Sigmoid colon (tissue), 7 donors: Measurements from ENCODE around the gene DUSP9. TPM values are rescaled to one million over a fixed set of nuclear protein-coding genes. Genes with fewer than 3 reads are reported as not detected.
"Not testable (repeated sequence)": the region's sequence is repeated elsewhere in the genome, so short reads cannot be mapped to it uniquely, and the experiment has no call there.

Experiments used
- DNase-seq: peaks from one replicate; pipeline ENCODE4 v3.0.0-alpha.2; 2019
- H3K27ac ChIP-seq, 4 donors: fragments of 200-600 bp; sonication (generic); one replicate each; pipeline ENCODE4 v1.5.1; 2016 to 2019; ENCODE audit warnings: mild to moderate bottlenecking in 1 of 4
- H3K27me3 ChIP-seq, 3 donors: fragments of 200-600 bp; sonication (generic); one replicate each; pipeline ENCODE4 v1.5.1; 2019; ENCODE audit warnings: mild to moderate bottlenecking in 1 of 3
- H3K36me3 ChIP-seq, 4 donors: fragments of 200-600 bp; sonication (generic); one replicate each; pipeline ENCODE4 v1.5.1; 2016 to 2019
- H3K4me1 ChIP-seq, 4 donors: fragments of 200-600 bp; sonication (generic); one replicate each; pipeline ENCODE4 v1.5.1; 2017 to 2019
- H3K4me3 ChIP-seq, 4 donors: fragments of 200-600 bp; sonication (generic); one replicate each; pipeline ENCODE4 v1.5.1; 2017 to 2019; ENCODE audit warnings: mild to moderate bottlenecking in 2 of 4, moderate library complexity in 1 of 4
- H3K9me3 ChIP-seq, 4 donors: fragments of 200-600 bp in 3 of 4; sonication (generic) in 3 of 4; one replicate each; pipeline versions ENCODE4 v1.5.1 to v1.6.1; 2013 to 2019
- CTCF ChIP-seq, 4 experiments: fragments of 450-650 bp in 3 of 4; fragments of 200-600 bp in 1 of 4; IDR thresholded peaks; one replicate each; pipeline ENCODE4 v1.5.1; 2016 to 2019; ENCODE audit warnings: antibody characterized with exemption in 4 of 4, mild to moderate bottlenecking in 3 of 4, moderate library complexity in 2 of 4
- EP300 ChIP-seq, 4 donors: sonication (generic); formaldehyde crosslinking; IDR thresholded peaks; one replicate each; pipeline ENCODE4 v1.6.1; 2017; ENCODE audit warnings: antibody characterized with exemption in 4 of 4
- POLR2A ChIP-seq, 2 donors: fragments of 450-650 bp; IDR thresholded peaks; one replicate each; pipeline ENCODE4 v1.6.1; 2016; ENCODE audit warnings: antibody characterized with exemption in 2 of 2, mild to moderate bottlenecking in 2 of 2, moderate library complexity in 2 of 2
- POLR2AphosphoS5 ChIP-seq, 4 donors: sonication (generic); formaldehyde crosslinking; IDR thresholded peaks; one replicate each; pipeline ENCODE4 v1.6.1; 2017; ENCODE audit warnings: antibody characterized with exemption in 4 of 4
- WGBS, 2 donors: extraction: QIAGEN DNeasy Blood & Tissue Kit; methylation state at CpG; one replicate each; pipeline ENCODE4 v1.1.7; 2013; 5-methylcytosine and 5-hydroxymethylcytosine counted together
- intact Hi-C: fragments of 100-400 bp; cut with DNase I; formaldehyde crosslinking; loops from one replicate; pipeline ENCODE4 v1.15.1; 2023
- polyA plus RNA-seq, 3 donors: library from polyadenylated mRNA; stranded (reverse); fragments of 200-250 nt; gene quantifications; one replicate each; pipeline ENCODE4 v1.2.3, GENCODE V29; 2013
- small RNA-seq, 3 donors: library from RNA; depleted of rRNA; stranded (forward); fragments of <200 nt; gene quantifications; one replicate each; pipeline ENCODE3, GENCODE V24; 2016
- total RNA-seq, 4 donors: library from RNA; depleted of rRNA; stranded (reverse); fragments of >200 nt; gene quantifications; one replicate each; pipeline ENCODE4 v1.1.0, GENCODE V29; 2016
- donor health status: healthy with polysubstance abuse.
- donor health status: Bipolar disorder and iron deficiency.
- donor health status: healthy.

The DUSP9 gene
- total and polyA plus RNA-seq, 7 donors: 0.06 TPM; not detected in 6

- peaks cover 0 to 10% (median 0%) of the 10 kb centered on the region in 4 donors for H3K36me3 ChIP-seq
- H3K4me3 ChIP-seq: no peak overlapping the region
- H3K27me3 ChIP-seq: no peaks in the 10 kb centered on the region
- H3K4me1 ChIP-seq: peaks cover 0 to 47% (median 21%) of the 10 kb centered on the region in 4 donors
- 83 to 89% methylated on average over 14 to 15 of the region's 16 CpGs for WGBS, 2 donors
- no peak for TF ChIP-seq EP300 (IDR thresholded peaks at IDR 0.05)
- no peak for TF ChIP-seq CTCF (IDR thresholded peaks at IDR 0.05)
- no peak for TF ChIP-seq POLR2AphosphoS5 (IDR thresholded peaks at IDR 0.05)
- TF ChIP-seq POLR2A (IDR thresholded peaks at IDR 0.05): no peak
- no peak for DNase-seq
- H3K9me3 ChIP-seq: no peaks in the 10 kb centered on the region
- intact Hi-C loops: no loop called here
- H3K27ac ChIP-seq: peak overlapping the region in 2 of 4 donors; percentile 76 to 81
Observed at GRCh38 chrX:153697924-153698865, 51.2 kb downstream of the DUSP9 start.

- H3K36me3 ChIP-seq, H3K27me3 ChIP-seq, H3K9me3 ChIP-seq, DNase-seq, H3K4me3 ChIP-seq, intact Hi-C loops: not testable (repeated sequence)
- Histone ChIP-seq H3K27ac (peak overlapping the region in 3 of 4 donors; percentile 76 to 81 (median 78)), H3K4me1 (peaks cover 0 to 48% (median 26%) of the 10 kb centered on the region in 4 donors)
- peak in 1 of 4 donors; percentile 3 for TF ChIP-seq POLR2AphosphoS5 (IDR thresholded peaks at IDR 0.05)
- 26 to 76% methylated on average over 16 of the region's 16 CpGs for WGBS, 2 donors
Observed at GRCh38 chrX:153699210-153699783, 52.3 kb downstream of the DUSP9 start.

GRCh38 chrX:153699784-153700371 is 52.9 kb downstream of the DUSP9 start:
- H3K4me3 ChIP-seq, H3K9me3 ChIP-seq, DNase-seq, H3K27me3 ChIP-seq, H3K36me3 ChIP-seq, intact Hi-C loops: not testable (repeated sequence)
- Histone ChIP-seq H3K4me1 (peaks cover 0 to 52% (median 26%) of the 10 kb centered on the region in 4 donors), H3K27ac (peak overlapping the region; percentile 27 to 81 (median 77))
- 26 to 68% methylated on average over 18 of the region's 18 CpGs for WGBS, 2 donors

GRCh38 chrX:153700376-153700945 is 53.5 kb downstream of the DUSP9 start:
- WGBS, 2 donors: 25 to 63% methylated on average over 15 of the region's 15 CpGs
- TF ChIP-seq POLR2AphosphoS5 (IDR thresholded peaks at IDR 0.05) (peak in 1 of 4 donors; percentile 17), CTCF (IDR thresholded peaks at IDR 0.05) (no peak), EP300 (IDR thresholded peaks at IDR 0.05) (no peak), POLR2A (IDR thresholded peaks at IDR 0.05) (no peak)
- peak overlapping the region; percentile 27 to 81 (median 77) for H3K27ac ChIP-seq
- H3K36me3 ChIP-seq: no peaks in the 10 kb centered on the region
- no peak overlapping the region for H3K4me3 ChIP-seq
- no peak for DNase-seq
- no peaks in the 10 kb centered on the region for H3K27me3 ChIP-seq
- H3K4me1 ChIP-seq: peaks cover 0 to 58% (median 26%) of the 10 kb centered on the region in 4 donors
- intact Hi-C loops: no loop called here
- no peaks in the 10 kb centered on the region for H3K9me3 ChIP-seq

Small RNA genes lying within 50 kb of the gene (small RNA-seq; reads per million reads assigned to genes)
- gene RN7SL687P: 0 reads per million in 3 donors

Other genes starting within 250 kb of the DUSP9 start
- not detected for gene PNMA6E, start 245.9 kb upstream of the DUSP9 start, total RNA-seq
- not detected for gene PNMA6E, start 245.9 kb upstream of the DUSP9 start, polyA plus RNA-seq
- gene ZFP92, start 235.7 kb upstream of the DUSP9 start, total RNA-seq: 1 to 10 TPM in 3 of 4 donors, under 1 TPM in 1; 0.71 to 2.2 (median 2.0) TPM
- under 1 TPM in 1 of 3 donors, not detected in 2; 0.35 TPM for gene ZFP92, start 235.7 kb upstream of the DUSP9 start, polyA plus RNA-seq
- gene TREX2, start 201.1 kb upstream of the DUSP9 start, total RNA-seq: 1 to 10 TPM in 2 of 4 donors, under 1 TPM in 1, not detected in 1; 0.16 to 3.6 (median 2.4) TPM
- under 1 TPM in 1 of 3 donors, not detected in 2; 0.87 TPM for gene TREX2, start 201.1 kb upstream of the DUSP9 start, polyA plus RNA-seq
- gene HAUS7, start 176.6 kb upstream of the DUSP9 start, total RNA-seq: 10 to 100 TPM; 16.8 to 28.2 (median 25.4) TPM
- gene HAUS7, start 176.6 kb upstream of the DUSP9 start, polyA plus RNA-seq: 10 to 100 TPM; 15.0 to 37.8 (median 18.3) TPM
- gene BGN, start 152.2 kb upstream of the DUSP9 start, total RNA-seq: 100 to 1,000 TPM in 1 of 4 donors, 10 to 100 TPM in 1, 1 to 10 TPM in 2; 5.7 to 181 (median 10.1) TPM
- 10 to 100 TPM in 1 of 3 donors, 1 to 10 TPM in 2; 1.8 to 29.9 (median 9.0) TPM for gene BGN, start 152.2 kb upstream of the DUSP9 start, polyA plus RNA-seq
- under 1 TPM; under 0.01 to 0.95 (median 0.26) TPM for gene ATP2B3, start 129.6 kb upstream of the DUSP9 start, total RNA-seq
- gene ATP2B3, start 129.6 kb upstream of the DUSP9 start, polyA plus RNA-seq: under 1 TPM in 1 of 3 donors, not detected in 2; 0.26 TPM
- gene CCNQ, start 48.1 kb upstream of the DUSP9 start, total RNA-seq: 10 to 100 TPM; 31.8 to 49.0 (median 39.9) TPM
- 10 to 100 TPM; 36.7 to 40.8 (median 37.9) TPM for gene CCNQ, start 48.1 kb upstream of the DUSP9 start, polyA plus RNA-seq
- 100 to 1,000 TPM in 1 of 4 donors, 10 to 100 TPM in 3; 33.9 to 135 (median 64.2) TPM for gene PNCK, start 26.6 kb downstream of the DUSP9 start, total RNA-seq
- gene PNCK, start 26.6 kb downstream of the DUSP9 start, polyA plus RNA-seq: 1 to 10 TPM in 1 of 3 donors, not detected in 2; 4.6 TPM
- 10 to 100 TPM; 31.9 to 60.7 (median 35.1) TPM for gene SLC6A8, start 40.7 kb downstream of the DUSP9 start, total RNA-seq
- 100 to 1,000 TPM in 1 of 3 donors, 10 to 100 TPM in 2; 67.9 to 158 (median 70.5) TPM for gene SLC6A8, start 40.7 kb downstream of the DUSP9 start, polyA plus RNA-seq
- 100 to 1,000 TPM in 1 of 4 donors, 10 to 100 TPM in 3; 59.3 to 124 (median 70.4) TPM for gene BCAP31, start 77.2 kb downstream of the DUSP9 start, total RNA-seq
- 100 to 1,000 TPM in 1 of 3 donors, 10 to 100 TPM in 2; 61.3 to 216 (median 70.9) TPM for gene BCAP31, start 77.2 kb downstream of the DUSP9 start, polyA plus RNA-seq
- 10 to 100 TPM; 11.0 to 21.3 (median 18.3) TPM for gene ABCD1, start 77.7 kb downstream of the DUSP9 start, total RNA-seq
- gene ABCD1, start 77.7 kb downstream of the DUSP9 start, polyA plus RNA-seq: 10 to 100 TPM in 1 of 3 donors, 1 to 10 TPM in 2; 1.8 to 12.8 (median 3.2) TPM
- 10 to 100 TPM in 3 of 4 donors, 1 to 10 TPM in 1; 9.2 to 50.1 (median 25.7) TPM for gene PLXNB3, start 117.0 kb downstream of the DUSP9 start, total RNA-seq
- 1 to 10 TPM in 1 of 3 donors, under 1 TPM in 1, not detected in 1; 0.60 to 2.2 TPM for gene PLXNB3, start 117.0 kb downstream of the DUSP9 start, polyA plus RNA-seq
- gene SRPK3, start 133.8 kb downstream of the DUSP9 start, total RNA-seq: 10 to 100 TPM in 1 of 4 donors, 1 to 10 TPM in 3; 2.1 to 13.0 (median 6.9) TPM
- gene SRPK3, start 133.8 kb downstream of the DUSP9 start, polyA plus RNA-seq: under 1 TPM in 1 of 3 donors, not detected in 2; 0.31 TPM
- 10 to 100 TPM; 54.2 to 89.5 (median 62.7) TPM for gene IDH3G, start 147.2 kb downstream of the DUSP9 start, total RNA-seq
- 10 to 100 TPM; 66.7 to 85.3 (median 76.5) TPM for gene IDH3G, start 147.2 kb downstream of the DUSP9 start, polyA plus RNA-seq
- gene SSR4, start 147.5 kb downstream of the DUSP9 start, total RNA-seq: 100 to 1,000 TPM; 143 to 177 (median 156) TPM
- gene SSR4, start 147.5 kb downstream of the DUSP9 start, polyA plus RNA-seq: 100 to 1,000 TPM; 327 to 494 (median 405) TPM
- 10 to 100 TPM in 3 of 4 donors, 1 to 10 TPM in 1; 8.6 to 24.4 (median 14.2) TPM for gene PDZD4, start 183.3 kb downstream of the DUSP9 start, total RNA-seq
- 1 to 10 TPM in 2 of 3 donors, under 1 TPM in 1; 0.46 to 5.1 (median 1.2) TPM for gene PDZD4, start 183.3 kb downstream of the DUSP9 start, polyA plus RNA-seq
- gene L1CAM, start 239.0 kb downstream of the DUSP9 start, total RNA-seq: 10 to 100 TPM in 3 of 4 donors, 1 to 10 TPM in 1; 6.6 to 30.2 (median 23.1) TPM
- 10 to 100 TPM in 1 of 3 donors, 1 to 10 TPM in 1, not detected in 1; 2.4 to 10.5 TPM for gene L1CAM, start 239.0 kb downstream of the DUSP9 start, polyA plus RNA-seq